WTC11 (cell line): Measurements from ENCODE around the gene UNC93A. TPM values are rescaled to one million over a fixed set of nuclear protein-coding genes. Genes with fewer than 3 reads are reported as not detected.
"Not testable (repeated sequence)": the region's sequence is repeated elsewhere in the genome, so short reads cannot be mapped to it uniquely, and the experiment has no call there.

Experiments used
- ATAC-seq: fragments of 200-7000 bp; cut with Tn5 transposase; 2 replicates; pipeline ENCODE4 v1.10.0; 2021; ENCODE audit warnings: mild to moderate bottlenecking, moderate library complexity
- CTCF ChIA-PET: fragments of 300-600 bp; sonication (Branson Sonifier 250); formaldehyde crosslinking; loops from one replicate; lab custom pipeline; 2021; ENCODE audit warnings: antibody characterized with exemption; lab: Charles Lee
- POLR2A ChIA-PET: fragments of 350-600 bp; sonication (Branson Sonifier 250); formaldehyde crosslinking; loops from one replicate; lab custom pipeline; 2021; ENCODE audit warnings: antibody characterized with exemption; lab: Charles Lee
- DNase-seq: peaks from one replicate; pipeline ENCODE4 v3.0.0; 2021; ENCODE audit warnings: low spot score
- H3K27ac Mint-ChIP-seq: 2 replicates; pipeline ENCODE4 v1.8.0; 2021; ENCODE audit warnings: mixed read lengths
- H3K27me3 Mint-ChIP-seq: 2 replicates; pipeline ENCODE4 v1.8.0; 2021; ENCODE audit warnings: low read depth, mild to moderate bottlenecking, moderate library complexity, mixed read lengths
- H3K36me3 Mint-ChIP-seq: 2 replicates; pipeline ENCODE4 v1.8.0; 2021; ENCODE audit warnings: mixed read lengths
- H3K4me1 Mint-ChIP-seq: 2 replicates; pipeline ENCODE4 v1.8.0; 2022; ENCODE audit warnings: mixed read lengths
- H3K4me3 Mint-ChIP-seq: 2 replicates; pipeline ENCODE4 v1.8.0; 2021; ENCODE audit warnings: mild to moderate bottlenecking, moderate library complexity, mixed read lengths
- H3K9me3 Mint-ChIP-seq: 2 replicates; pipeline ENCODE4 v1.8.0; 2021; ENCODE audit warnings: mixed read lengths
- E2F1 ChIP-seq: sonication (generic); formaldehyde crosslinking; IDR thresholded peaks from 2 replicates; pipeline ENCODE4 v1.8.0; 2022; ENCODE audit warnings: mild to moderate bottlenecking, missing genetic modification reagents
- ESRRA ChIP-seq: sonication (generic); formaldehyde crosslinking; IDR thresholded peaks from 2 replicates; pipeline ENCODE4 v1.8.1; 2022; ENCODE audit warnings: mild to moderate bottlenecking, missing genetic modification reagents, borderline replicate concordance
- IRF2 ChIP-seq: sonication (generic); formaldehyde crosslinking; IDR thresholded peaks from 2 replicates; pipeline ENCODE4 v1.8.0; 2022; ENCODE audit warnings: low read depth, missing genetic modification reagents, borderline replicate concordance
- MAX ChIP-seq: sonication (generic); formaldehyde crosslinking; IDR thresholded peaks from 2 replicates; pipeline ENCODE4 v1.8.0; 2022; ENCODE audit warnings: mild to moderate bottlenecking, missing genetic modification reagents
- TCF7 ChIP-seq: sonication (generic); formaldehyde crosslinking; IDR thresholded peaks from 2 replicates; pipeline ENCODE4 v1.8.0; 2022; ENCODE audit warnings: mild to moderate bottlenecking, low read depth, missing genetic modification reagents, moderate library complexity
- TEAD1 ChIP-seq: sonication (generic); formaldehyde crosslinking; IDR thresholded peaks from 2 replicates; pipeline ENCODE4 v1.8.0; 2022; ENCODE audit warnings: mild to moderate bottlenecking, missing genetic modification reagents
- TP53 ChIP-seq: sonication (generic); formaldehyde crosslinking; IDR thresholded peaks from 2 replicates; pipeline ENCODE4 v1.8.1; 2023; ENCODE audit warnings: mild to moderate bottlenecking, missing genetic modification reagents
- ZMAT4 ChIP-seq: fragments of 250-450 bp; sonication (Bioruptor Pico); IDR thresholded peaks from 2 replicates; pipeline ENCODE4 v1.9.0; 2021; ENCODE audit warnings: mild to moderate bottlenecking
- ZNF263 ChIP-seq: sonication (generic); formaldehyde crosslinking; IDR thresholded peaks from 2 replicates; pipeline ENCODE4 v1.8.1; 2022; ENCODE audit warnings: low read depth, mild to moderate bottlenecking, moderate library complexity, missing genetic modification reagents
- ZNF423 ChIP-seq: fragments of 250-450 bp; sonication (Bioruptor Pico); IDR thresholded peaks from 2 replicates; pipeline ENCODE4 v2.1.2; 2022; ENCODE audit warnings: mild to moderate bottlenecking, moderate library complexity
- ZNF425 ChIP-seq: fragments of 250-450 bp; sonication (Bioruptor Pico); conservative IDR thresholded peaks from 2 replicates; pipeline ENCODE4 v1.9.0; 2021; ENCODE audit warnings: mild to moderate bottlenecking
- ZNF532 ChIP-seq: fragments of 250-450 bp; sonication (Bioruptor Pico); IDR thresholded peaks from 2 replicates; pipeline ENCODE4 v1.9.0; 2021; ENCODE audit warnings: mild to moderate bottlenecking, borderline replicate concordance
- total RNA-seq: library from RNA; stranded (reverse); gene quantifications from 3 replicates; pipeline ENCODE4 v1.2.3, GENCODE V29; 2021

The UNC93A gene
- total RNA-seq, 1 experiment from 2014 or later: 0.70 TPM

GRCh38 chr6:167276772-167277533 lies 14.2 kb upstream of the UNC93A start:
- DNase-seq (no peak), ATAC-seq (no peak)
- ChIA-PET POLR2A (no interaction called here), CTCF (no interaction called here)
- Mint-ChIP-seq H3K4me1 (peaks cover 46% of the 10 kb centered on the region), H3K4me3 (no peak overlapping the region), H3K27me3 (peaks cover 20% of the 10 kb centered on the region), H3K27ac (no peak overlapping the region), H3K36me3 (peaks cover 3% of the 10 kb centered on the region), H3K9me3 (peaks cover 6% of the 10 kb centered on the region)
- no peak for TF ChIP-seq IRF2 (CRISPR knock-in tag)
- TF ChIP-seq ZNF532 (CRISPR knock-in tag): no peak

GRCh38 chr6:167278173-167278940 lies 12.8 kb upstream of the UNC93A start:
- Mint-ChIP-seq H3K4me1 (peaks cover 60% of the 10 kb centered on the region), H3K27me3 (peaks cover 15% of the 10 kb centered on the region), H3K27ac (peak overlapping the region; percentile 42)
- POLR2A ChIA-PET, DNase-seq, CTCF ChIA-PET, H3K4me3 Mint-ChIP-seq, H3K9me3 Mint-ChIP-seq, H3K36me3 Mint-ChIP-seq: not testable (repeated sequence)
- peak; percentile 65 for ATAC-seq
- 0 out of 2 replicates have a peak, but pooled peaks have one; percentile 23 for TF ChIP-seq MAX (CRISPR knock-in tag)

- ChIA-PET POLR2A (no interaction called here), CTCF (no interaction called here)
- H3K27ac Mint-ChIP-seq: peak overlapping the region; percentile 78; the same call in 1 of the 2 replicates
- peak; percentile 21; the same call in 1 of the 2 replicates for ATAC-seq
- H3K27me3 Mint-ChIP-seq: peaks cover 13% of the 10 kb centered on the region
- H3K4me1 Mint-ChIP-seq: peaks cover 70% of the 10 kb centered on the region
- TF ChIP-seq ZNF423 (CRISPR knock-in tag) (peak; percentile 42; the same call in 1 of the 2 replicates), ZNF263 (no peak), TEAD1 (CRISPR knock-in tag) (0 out of 2 replicates have a peak, but pooled peaks have one; percentile 48), TP53 (no peak), IRF2 (CRISPR knock-in tag) (no peak)
- peak overlapping the region; percentile 38 for H3K4me3 Mint-ChIP-seq
- H3K36me3 Mint-ChIP-seq: peaks cover 9% of the 10 kb centered on the region
- DNase-seq: no peak
- peaks cover 7% of the 10 kb centered on the region; the same call in 1 of the 2 replicates for H3K9me3 Mint-ChIP-seq
Measured at GRCh38 chr6:167279766-167280446, 11.2 kb upstream of the UNC93A start.

- DNase-seq, ATAC-seq, H3K9me3 Mint-ChIP-seq, H3K36me3 Mint-ChIP-seq, H3K4me3 Mint-ChIP-seq, CTCF ChIA-PET, POLR2A ChIA-PET: not testable (repeated sequence)
- peaks cover 73% of the 10 kb centered on the region for H3K4me1 Mint-ChIP-seq
- peak overlapping the region; percentile 75 for H3K27ac Mint-ChIP-seq
- H3K27me3 Mint-ChIP-seq: peaks cover 11% of the 10 kb centered on the region
Measured at GRCh38 chr6:167280466-167280865, 10.6 kb upstream of the UNC93A start.

- ChIA-PET CTCF (interaction anchor here (0.8 to 1.8 kb wide), 2 partner anchors 34 to 69 kb away, joined by 3 to 8 read pairs; no protein-coding TSS in a partner anchor), POLR2A (no interaction called here)
- H3K9me3 Mint-ChIP-seq: peaks cover 7% of the 10 kb centered on the region; the same call in 1 of the 2 replicates
- no peak overlapping the region for H3K4me3 Mint-ChIP-seq
- ATAC-seq (no peak), DNase-seq (no peak)
- peaks cover 9% of the 10 kb centered on the region for H3K36me3 Mint-ChIP-seq
- H3K4me1 Mint-ChIP-seq: peaks cover 76% of the 10 kb centered on the region
- no peak overlapping the region; the same call in 1 of the 2 replicates for H3K27ac Mint-ChIP-seq
- peaks cover 11% of the 10 kb centered on the region for H3K27me3 Mint-ChIP-seq
- TF ChIP-seq IRF2 (CRISPR knock-in tag) (no peak), TCF7 (CRISPR knock-in tag) (no peak), ZNF425 (no peak), ZMAT4 (no peak), ESRRA (no peak), E2F1 (CRISPR knock-in tag) (no peak)
Measured at GRCh38 chr6:167282165-167282564, 8.9 kb upstream of the UNC93A start.
